Thyroid gland (tissue), 4 donors: ENCODE measurements around the gene KCNQ1OT1.

Experiments used
- POLR2A ChIP-seq, 2 donors: fragments of 450-650 bp; IDR thresholded peaks; one replicate each; pipeline ENCODE4 v1.6.1; 2017; ENCODE audit warnings: antibody characterized with exemption in 2 of 2, mild to moderate bottlenecking in 2 of 2, moderate library complexity in 1 of 2
- TF ChIP-seq, protein P1 (sequence below), 6 experiments: fragments of 200-600 bp in 3 of 6; fragments of 450-650 bp in 3 of 6; sonication (generic) in 3 of 6; IDR thresholded peaks; one replicate each; pipeline ENCODE4 v1.5.1; 2016 to 2019; ENCODE audit warnings: antibody characterized with exemption in 6 of 6, mild to moderate bottlenecking in 2 of 6, inconsistent platforms in 1 of 6, moderate library complexity in 1 of 6

DNA sequence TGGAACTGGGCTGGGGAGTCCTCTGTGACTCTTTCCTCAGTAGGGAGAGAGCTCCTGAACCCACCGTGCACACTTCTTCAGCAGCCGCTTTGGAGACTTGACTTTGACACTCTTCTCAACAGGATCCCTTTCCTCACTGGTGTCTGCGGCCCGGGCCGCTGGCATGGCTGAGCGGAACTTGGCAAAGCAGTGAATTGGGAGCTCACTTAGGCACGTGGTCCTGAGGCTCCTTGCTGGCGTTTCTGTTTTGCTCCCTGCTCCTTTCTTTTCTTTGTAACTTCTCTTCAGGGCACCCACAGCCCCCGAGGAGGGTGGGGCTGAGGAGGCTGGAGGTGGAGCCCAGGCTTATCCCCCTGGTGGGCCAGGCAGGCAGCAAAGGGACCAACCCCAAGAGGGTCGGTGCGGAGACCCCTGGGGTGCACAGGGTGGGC is 8.4 kb upstream of the KCNQ1OT1 start:
- TF ChIP-seq, protein P1, sequence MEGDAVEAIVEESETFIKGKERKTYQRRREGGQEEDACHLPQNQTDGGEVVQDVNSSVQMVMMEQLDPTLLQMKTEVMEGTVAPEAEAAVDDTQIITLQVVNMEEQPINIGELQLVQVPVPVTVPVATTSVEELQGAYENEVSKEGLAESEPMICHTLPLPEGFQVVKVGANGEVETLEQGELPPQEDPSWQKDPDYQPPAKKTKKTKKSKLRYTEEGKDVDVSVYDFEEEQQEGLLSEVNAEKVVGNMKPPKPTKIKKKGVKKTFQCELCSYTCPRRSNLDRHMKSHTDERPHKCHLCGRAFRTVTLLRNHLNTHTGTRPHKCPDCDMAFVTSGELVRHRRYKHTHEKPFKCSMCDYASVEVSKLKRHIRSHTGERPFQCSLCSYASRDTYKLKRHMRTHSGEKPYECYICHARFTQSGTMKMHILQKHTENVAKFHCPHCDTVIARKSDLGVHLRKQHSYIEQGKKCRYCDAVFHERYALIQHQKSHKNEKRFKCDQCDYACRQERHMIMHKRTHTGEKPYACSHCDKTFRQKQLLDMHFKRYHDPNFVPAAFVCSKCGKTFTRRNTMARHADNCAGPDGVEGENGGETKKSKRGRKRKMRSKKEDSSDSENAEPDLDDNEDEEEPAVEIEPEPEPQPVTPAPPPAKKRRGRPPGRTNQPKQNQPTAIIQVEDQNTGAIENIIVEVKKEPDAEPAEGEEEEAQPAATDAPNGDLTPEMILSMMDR (IDR thresholded peaks at IDR 0.05) = no peak
- no peak for TF ChIP-seq POLR2A (IDR thresholded peaks at IDR 0.05)
